Trophoblast cell (in vitro differentiated cells and primary cell): ENCODE measurements around the gene SERINC5.
A peak's percentile ranks its signal among the peaks of the same experiment; 100 is the strongest.

ENCODE experiments used
- DNase-seq, 2 donors: peaks; one replicate each; pipeline ENCODE4 v3.0.0-alpha.2; 2016
- H2AFZ ChIP-seq: 2 replicates; pipeline ENCODE4 v1.6.1; 2013; ENCODE audit warnings: low read length, moderate library complexity, mild to moderate bottlenecking; ENCODE audit not compliant: insufficient read depth, poor library complexity
- H2AK5ac ChIP-seq: 2 replicates; pipeline ENCODE4 v1.6.1; 2013; ENCODE audit warnings: mild to moderate bottlenecking, low read length
- H2BK120ac ChIP-seq: 2 replicates; pipeline ENCODE4 v1.6.1; 2013; ENCODE audit warnings: low read length, mild to moderate bottlenecking, moderate library complexity; ENCODE audit not compliant: insufficient read depth, poor library complexity
- H2BK12ac ChIP-seq: 2 replicates; pipeline ENCODE4 v1.6.1; 2013; ENCODE audit warnings: mild to moderate bottlenecking, low read length, moderate library complexity
- H2BK5ac ChIP-seq: 2 replicates; pipeline ENCODE4 v1.6.1; 2013; ENCODE audit warnings: low read length, low read depth, moderate library complexity, mild to moderate bottlenecking; ENCODE audit not compliant: poor library complexity
- H3K14ac ChIP-seq: 2 replicates; pipeline ENCODE4 v1.6.1; 2013; ENCODE audit warnings: mild to moderate bottlenecking, low read length
- H3K18ac ChIP-seq: 2 replicates; pipeline ENCODE4 v1.6.1; 2013; ENCODE audit warnings: mild to moderate bottlenecking, low read length
- H3K23ac ChIP-seq: 2 replicates; pipeline ENCODE4 v1.6.1; 2013; ENCODE audit warnings: low read length
- H3K27ac ChIP-seq: 2 replicates; pipeline ENCODE4 v1.5.1; 2013; ENCODE audit warnings: low read depth, mild to moderate bottlenecking, inconsistent platforms, low read length, moderate library complexity
- H3K27me3 ChIP-seq: 2 replicates; pipeline ENCODE4 v1.6.1; 2013; ENCODE audit warnings: inconsistent platforms, mild to moderate bottlenecking, low read length, moderate library complexity; ENCODE audit not compliant: insufficient read depth
- H3K36me3 ChIP-seq, 2 experiments: 1 replicate in 1 of 2; 2 replicates in 1 of 2; pipeline ENCODE4 v1.6.1; 2013; ENCODE audit warnings: low read length in 2 of 2, mild to moderate bottlenecking in 2 of 2, moderate library complexity in 1 of 2; ENCODE audit not compliant: insufficient read depth in 2 of 2, control insufficient read depth in 1 of 2
- H3K4ac ChIP-seq: 2 replicates; pipeline ENCODE4 v1.6.1; 2013; ENCODE audit warnings: low read depth, mild to moderate bottlenecking, low read length, moderate library complexity
- H3K4me1 ChIP-seq, 2 experiments: 1 replicate in 1 of 2; 2 replicates in 1 of 2; pipeline ENCODE4 v1.6.1; 2013; ENCODE audit warnings: low read length in 2 of 2, mild to moderate bottlenecking in 2 of 2, moderate library complexity in 1 of 2; ENCODE audit not compliant: insufficient read depth in 2 of 2, control insufficient read depth in 1 of 2
- H3K4me2 ChIP-seq: 2 replicates; pipeline ENCODE4 v1.6.1; 2013; ENCODE audit warnings: inconsistent platforms, mild to moderate bottlenecking, low read length, moderate library complexity
- H3K4me3 ChIP-seq: 2 replicates; pipeline ENCODE4 v1.5.1; 2013; ENCODE audit warnings: mild to moderate bottlenecking, low read depth, low read length, inconsistent platforms
- H3K79me1 ChIP-seq: one replicate; pipeline ENCODE4 v1.6.1; 2013; ENCODE audit warnings: low read length
- H3K79me2 ChIP-seq: 2 replicates; pipeline ENCODE4 v1.6.1; 2013; ENCODE audit warnings: low read length, mild to moderate bottlenecking; ENCODE audit not compliant: control insufficient read depth, insufficient read depth, poor library complexity
- H3K9ac ChIP-seq: 2 replicates; pipeline ENCODE4 v1.6.1; 2013; ENCODE audit warnings: mild to moderate bottlenecking, low read length
- H3K9me3 ChIP-seq: 2 replicates; pipeline ENCODE4 v1.6.1; 2013; ENCODE audit warnings: low read depth, mild to moderate bottlenecking, control low read depth, inconsistent platforms, low read length; ENCODE audit not compliant: insufficient read depth
- H4K12ac ChIP-seq: 2 replicates; pipeline ENCODE4 v1.6.1; 2013; ENCODE audit warnings: low read depth, mild to moderate bottlenecking, low read length, moderate library complexity
- H4K8ac ChIP-seq: 2 replicates; pipeline ENCODE4 v1.6.1; 2013; ENCODE audit warnings: low read depth, mild to moderate bottlenecking, low read length, moderate library complexity
- H4K91ac ChIP-seq: one replicate; pipeline ENCODE4 v1.6.1; 2013; ENCODE audit warnings: low read depth, mild to moderate bottlenecking, low read length, moderate library complexity
- WGBS: extraction: QIAGEN DNeasy Blood & Tissue Kit; methylation state at CpG from one replicate; pipeline ENCODE4 v1.1.7; 2013; ENCODE audit warnings: missing lambda C conversion rate; ENCODE audit not compliant: insufficient read length, insufficient coverage; ENCODE audit errors: extremely low coverage; 5-methylcytosine and 5-hydroxymethylcytosine counted together

Gene SERINC5

DNA sequence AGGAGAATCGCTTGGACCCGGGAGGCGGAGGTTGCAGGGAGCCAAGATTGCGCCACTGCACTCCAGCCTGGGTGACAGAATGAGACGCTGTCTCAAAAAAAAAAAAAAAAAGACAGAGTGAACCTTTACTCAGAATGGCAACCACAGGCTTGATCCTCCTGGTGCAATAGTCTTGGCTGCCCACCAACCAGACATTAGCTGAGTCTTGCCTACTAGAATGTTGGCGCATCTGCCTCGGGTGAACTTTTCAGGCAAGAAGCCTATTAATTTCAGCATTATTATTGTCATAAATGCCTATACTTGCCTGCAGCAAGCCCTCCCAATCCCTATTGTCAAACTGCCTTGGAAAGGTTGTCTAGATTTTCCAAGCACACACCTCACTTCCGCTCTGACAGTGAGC is 4.2 kb downstream of the SERINC5 start:
- no peak for DNase-seq
- H3K4me2 ChIP-seq: no peak overlapping the region
- H2BK12ac ChIP-seq: no peak overlapping the region
- peaks cover 41% of the 10 kb centered on the region for H3K79me2 ChIP-seq
- H3K23ac ChIP-seq: no peak overlapping the region
- peak overlapping the region; percentile 73 for H3K4ac ChIP-seq
- no peak overlapping the region for H4K12ac ChIP-seq
- H3K27ac ChIP-seq: no peak overlapping the region
- no peak overlapping the region for H2AFZ ChIP-seq
- H2BK5ac ChIP-seq: no peak overlapping the region
- peaks cover 25 to 28% of the 10 kb centered on the region in 2 experiments for H3K4me1 ChIP-seq
- no CpG with 5 or more reads among the region's 8 CpGs for WGBS
- peaks cover 20% of the 10 kb centered on the region for H3K79me1 ChIP-seq
- no peak overlapping the region for H4K91ac ChIP-seq
- no peak overlapping the region for H4K8ac ChIP-seq
- H3K9me3 ChIP-seq: no peaks in the 10 kb centered on the region
- H3K4me3 ChIP-seq: no peak overlapping the region
- no peak overlapping the region for H2AK5ac ChIP-seq
- no peak overlapping the region for H3K18ac ChIP-seq
- no peak overlapping the region for H3K9ac ChIP-seq
- no peaks in the 10 kb centered on the region for H3K27me3 ChIP-seq
- no peak overlapping the region for H2BK120ac ChIP-seq
- no peak overlapping the region for H3K14ac ChIP-seq
- peaks cover 3 to 7% of the 10 kb centered on the region in 2 experiments for H3K36me3 ChIP-seq

- no peak overlapping the region for H2AFZ ChIP-seq
- peaks cover 34% of the 10 kb centered on the region for H3K79me2 ChIP-seq
- peak overlapping the region; percentile 67 for H3K4ac ChIP-seq
- peaks cover 14% of the 10 kb centered on the region for H3K79me1 ChIP-seq
- no peak overlapping the region for H2AK5ac ChIP-seq
- no peak overlapping the region for H3K27ac ChIP-seq
- DNase-seq: no peak
- no peak overlapping the region for H4K91ac ChIP-seq
- no peaks in the 10 kb centered on the region for H3K9me3 ChIP-seq
- WGBS: no CpG with 5 or more reads among the region's 7 CpGs
- H4K8ac ChIP-seq: no peak overlapping the region
- H2BK12ac ChIP-seq: no peak overlapping the region
- H3K4me2 ChIP-seq: no peak overlapping the region
- no peaks in the 10 kb centered on the region for H3K27me3 ChIP-seq
- H3K14ac ChIP-seq: no peak overlapping the region
- no peak overlapping the region for H3K4me3 ChIP-seq
- H3K4me1 ChIP-seq: peaks cover 25 to 28% of the 10 kb centered on the region in 2 experiments
- no peak overlapping the region for H4K12ac ChIP-seq
- H3K23ac ChIP-seq: no peak overlapping the region
- H2BK5ac ChIP-seq: no peak overlapping the region
- H2BK120ac ChIP-seq: no peak overlapping the region
- H3K9ac ChIP-seq: no peak overlapping the region
- H3K18ac ChIP-seq: no peak overlapping the region
- H3K36me3 ChIP-seq: peaks cover 3 to 7% of the 10 kb centered on the region in 2 experiments
These were observed 5.0 kb downstream of the SERINC5 start for GRCh38 chr5:80250801-80251200.

- Histone ChIP-seq H3K4me1 (peaks cover 25 to 28% of the 10 kb centered on the region in 2 experiments), H2AFZ (no peak overlapping the region), H4K8ac (no peak overlapping the region), H2BK120ac (no peak overlapping the region), H3K14ac (no peak overlapping the region), H3K4me3 (no peak overlapping the region), H3K27ac (no peak overlapping the region), H3K23ac (no peak overlapping the region), H2BK12ac (no peak overlapping the region), H3K9me3 (no peaks in the 10 kb centered on the region), H3K4ac (peak overlapping the region; percentile 46), H3K4me2 (no peak overlapping the region), H4K12ac (no peak overlapping the region), H3K18ac (no peak overlapping the region), H2AK5ac (no peak overlapping the region), H4K91ac (no peak overlapping the region), H3K36me3 (peaks cover 5 to 9% of the 10 kb centered on the region in 2 experiments), H3K27me3 (no peaks in the 10 kb centered on the region), H3K79me1 (peaks cover 6% of the 10 kb centered on the region), H3K9ac (no peak overlapping the region), H2BK5ac (no peak overlapping the region), H3K79me2 (peaks cover 30% of the 10 kb centered on the region)
- no CpG with 5 or more reads among the region's 1 CpG for WGBS
- no peak for DNase-seq
These were observed 5.9 kb downstream of the SERINC5 start for GRCh38 chr5:80249901-80250300.

GRCh38 chr5:80248378-80248777 is 7.5 kb downstream of the SERINC5 start:
- Histone ChIP-seq H3K4ac (no peak overlapping the region), H3K4me2 (no peak overlapping the region), H2AK5ac (no peak overlapping the region), H4K91ac (no peak overlapping the region), H2BK12ac (peak overlapping the region; percentile 59), H3K27ac (peak overlapping the region; percentile 88), H3K79me2 (peaks cover 20% of the 10 kb centered on the region), H2BK120ac (no peak overlapping the region), H2AFZ (no peak overlapping the region), H3K27me3 (no peaks in the 10 kb centered on the region), H3K79me1 (peaks cover 2% of the 10 kb centered on the region), H3K4me1 (peaks cover 17 to 20% of the 10 kb centered on the region in 2 experiments), H3K18ac (no peak overlapping the region), H3K9ac (no peak overlapping the region), H2BK5ac (no peak overlapping the region), H3K14ac (no peak overlapping the region), H4K8ac (peak overlapping the region; percentile 62), H4K12ac (no peak overlapping the region), H3K4me3 (no peak overlapping the region), H3K9me3 (no peaks in the 10 kb centered on the region), H3K36me3 (peaks cover 4 to 7% of the 10 kb centered on the region in 2 experiments), H3K23ac (no peak overlapping the region)
- no CpG with 5 or more reads among the region's 2 CpGs for WGBS
- DNase-seq: no peak
